ENCODE results near the gene PARD3. TPM values are rescaled to one million over a fixed set of nuclear protein-coding genes. Genes with fewer than 3 reads are reported as not detected.

The PARD3 gene
- total RNA-seq, 2 experiments from 2014 or later, result 3.6 to 4.0 TPM

DNA sequence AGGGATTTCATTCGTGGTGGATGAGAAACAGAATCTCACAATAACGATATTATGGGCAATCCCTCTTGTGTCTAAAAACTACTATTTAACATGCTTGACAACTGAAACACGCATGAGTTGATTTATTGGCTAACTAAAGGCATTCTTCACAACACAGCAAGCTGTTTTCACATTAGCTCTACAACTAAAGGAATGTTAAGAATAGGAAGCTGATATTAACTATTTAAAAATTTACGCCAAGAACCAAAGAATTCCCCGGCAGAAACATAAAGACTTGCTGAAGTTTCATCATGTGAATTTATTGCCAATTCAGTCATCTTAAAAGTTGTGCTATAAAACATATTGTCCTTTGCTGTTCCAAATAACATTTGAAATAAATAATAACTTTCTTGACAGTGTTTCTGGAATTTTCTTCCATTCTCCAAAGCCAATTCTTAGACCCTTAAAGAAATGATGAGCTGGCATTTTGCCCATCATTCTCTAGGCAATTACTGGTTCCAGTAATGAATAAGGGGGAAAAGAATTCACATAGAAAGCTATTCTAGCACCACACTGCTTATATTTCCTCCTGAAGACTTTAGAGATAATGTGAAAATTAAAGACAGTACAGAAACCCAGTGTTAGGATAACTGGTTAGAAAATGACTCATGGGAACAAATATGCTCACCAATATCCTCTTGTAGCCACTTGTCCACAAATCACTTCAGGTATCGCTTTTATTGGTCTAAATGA, 233.1 kb downstream of the PARD3 start:
- H3K27ac Mint-ChIP-seq, result no peak overlapping the region
- H3K27me3 Mint-ChIP-seq (ENCODE audit: low read depth), result peaks cover 2% of the 10 kb centered on the region
- H3K4me3 Mint-ChIP-seq, result no peak overlapping the region
- H3K36me3 Mint-ChIP-seq (ENCODE audit: low read depth), result no peaks in the 10 kb centered on the region
- no peaks in the 10 kb centered on the region for H3K4me1 Mint-ChIP-seq (ENCODE audit: low read depth)
- no peak for DNase-seq
- H3K9me3 Mint-ChIP-seq, result no peaks in the 10 kb centered on the region
- CTCF ChIA-PET, result no interaction called here
- intact Hi-C loops (cut with micrococcal nuclease), result no loop called here

- no peak for DNase-seq
Measured at GRCh38 chr10:34580643-34581042, 234.5 kb downstream of the PARD3 start.

DNA sequence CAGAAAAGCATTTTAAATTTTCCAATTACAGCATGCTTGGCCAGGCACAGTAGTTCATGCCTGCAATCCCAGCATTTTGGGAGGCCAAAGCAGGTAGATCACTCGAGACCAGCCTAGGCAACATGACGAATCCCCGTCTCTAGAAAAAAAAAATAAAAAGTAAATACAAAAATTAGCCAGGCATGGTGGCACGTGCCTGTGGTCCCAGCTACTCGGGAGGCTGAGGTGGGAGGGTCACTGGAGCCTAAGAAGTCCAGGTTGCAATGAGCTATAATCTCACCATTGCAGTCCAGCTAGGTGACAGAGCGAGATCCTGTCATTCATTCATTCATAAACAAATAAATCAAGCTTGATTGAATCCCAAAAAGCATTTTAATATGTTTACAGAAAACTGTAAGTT, 234.9 kb downstream of the PARD3 start:
- no peak overlapping the region for H3K4me3 Mint-ChIP-seq
- H3K4me1 Mint-ChIP-seq (ENCODE audit: low read depth), result no peaks in the 10 kb centered on the region
- peaks cover 2% of the 10 kb centered on the region for H3K27me3 Mint-ChIP-seq (ENCODE audit: low read depth)
- H3K27ac Mint-ChIP-seq, result no peak overlapping the region
- no peak for DNase-seq
- intact Hi-C loops (cut with micrococcal nuclease), result no loop called here
- H3K9me3 Mint-ChIP-seq, result no peaks in the 10 kb centered on the region
- H3K36me3 Mint-ChIP-seq (ENCODE audit: low read depth), result no peaks in the 10 kb centered on the region
- CTCF ChIA-PET, result no interaction called here

More at GRCh38 chr10:34580643-34581042, 234.5 kb downstream of the PARD3 start:
- peaks cover 2% of the 10 kb centered on the region for H3K27me3 Mint-ChIP-seq (ENCODE audit: low read depth)
- no peak overlapping the region for H3K4me3 Mint-ChIP-seq
- intact Hi-C loops (cut with micrococcal nuclease), result no loop called here
- CTCF ChIA-PET, result no interaction called here
- H3K9me3 Mint-ChIP-seq, result no peaks in the 10 kb centered on the region
- no peaks in the 10 kb centered on the region for H3K4me1 Mint-ChIP-seq (ENCODE audit: low read depth)
- no peak overlapping the region for H3K27ac Mint-ChIP-seq
- no peaks in the 10 kb centered on the region for H3K36me3 Mint-ChIP-seq (ENCODE audit: low read depth)

GRCh38 chr10:34578468-34578867, 236.6 kb downstream of the PARD3 start:
- CTCF ChIA-PET, result no interaction called here
- Mint-ChIP-seq H3K4me1 (ENCODE audit: low read depth) (no peaks in the 10 kb centered on the region), H3K9me3 (no peaks in the 10 kb centered on the region), H3K36me3 (ENCODE audit: low read depth) (no peaks in the 10 kb centered on the region), H3K27ac (no peak overlapping the region), H3K4me3 (no peak overlapping the region), H3K27me3 (ENCODE audit: low read depth) (peaks cover 2% of the 10 kb centered on the region)
- intact Hi-C loops (cut with micrococcal nuclease), result no loop called here
- no peak for DNase-seq

DNA sequence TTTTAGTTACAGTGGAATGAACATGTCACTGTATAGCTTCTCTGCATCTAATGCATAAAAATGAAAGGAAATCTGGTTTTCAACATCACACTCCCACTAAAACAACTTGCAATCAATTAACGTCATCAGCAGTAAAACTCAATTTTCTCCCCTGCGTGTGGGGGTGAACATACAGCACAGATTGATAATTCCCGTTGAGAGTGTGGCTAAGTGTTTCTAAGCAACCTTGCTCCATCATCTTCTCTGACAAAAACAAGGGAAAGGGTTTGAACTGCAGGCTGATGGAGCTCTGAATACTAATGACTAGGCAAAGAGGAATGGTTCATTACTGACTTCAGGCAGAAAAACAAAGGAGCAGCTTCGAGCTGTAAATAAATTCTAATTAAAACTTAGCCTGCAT, 238.3 kb downstream of the PARD3 start:
- Mint-ChIP-seq H3K36me3 (ENCODE audit: low read depth) (no peaks in the 10 kb centered on the region), H3K4me1 (ENCODE audit: low read depth) (no peaks in the 10 kb centered on the region), H3K27me3 (ENCODE audit: low read depth) (peaks cover 2% of the 10 kb centered on the region), H3K9me3 (no peaks in the 10 kb centered on the region), H3K27ac (no peak overlapping the region), H3K4me3 (no peak overlapping the region)
- intact Hi-C loops (cut with micrococcal nuclease), result no loop called here
- no peak for DNase-seq
- CTCF ChIA-PET, result no interaction called here

DNA sequence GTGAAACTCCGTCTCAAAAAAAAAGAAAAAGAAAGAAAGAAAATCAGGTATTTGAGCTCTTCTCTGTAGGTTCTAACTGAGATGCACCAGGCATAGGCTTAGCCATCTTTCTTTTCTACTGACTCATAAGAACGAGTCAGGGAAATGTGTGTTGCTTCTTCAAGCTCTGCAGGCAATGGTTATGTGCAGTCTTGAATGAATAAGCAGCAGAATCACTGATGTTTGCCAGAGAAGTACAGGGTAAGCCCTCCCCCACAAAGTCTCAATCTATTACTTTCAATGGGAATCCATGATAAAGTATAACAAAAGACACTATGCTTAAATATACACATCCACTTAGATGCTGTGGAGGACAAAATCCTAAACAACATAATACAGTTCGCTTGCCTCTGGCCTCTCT, 239.2 kb downstream of the PARD3 start:
- no peak overlapping the region for H3K4me3 Mint-ChIP-seq
- intact Hi-C loops (cut with micrococcal nuclease), result no loop called here
- no peak for DNase-seq
- no peaks in the 10 kb centered on the region for H3K36me3 Mint-ChIP-seq (ENCODE audit: low read depth)
- no peak overlapping the region for H3K27ac Mint-ChIP-seq
- no peaks in the 10 kb centered on the region for H3K4me1 Mint-ChIP-seq (ENCODE audit: low read depth)
- H3K9me3 Mint-ChIP-seq, result no peaks in the 10 kb centered on the region
- peaks cover 2% of the 10 kb centered on the region for H3K27me3 Mint-ChIP-seq (ENCODE audit: low read depth)
- CTCF ChIA-PET, result no interaction called here

- H3K4me1 Mint-ChIP-seq (ENCODE audit: low read depth), result no peaks in the 10 kb centered on the region
- CTCF ChIA-PET, result no interaction called here
- intact Hi-C loops (cut with micrococcal nuclease), result no loop called here
Measured at GRCh38 chr10:34574353-34574934, 240.7 kb downstream of the PARD3 start.

DNA sequence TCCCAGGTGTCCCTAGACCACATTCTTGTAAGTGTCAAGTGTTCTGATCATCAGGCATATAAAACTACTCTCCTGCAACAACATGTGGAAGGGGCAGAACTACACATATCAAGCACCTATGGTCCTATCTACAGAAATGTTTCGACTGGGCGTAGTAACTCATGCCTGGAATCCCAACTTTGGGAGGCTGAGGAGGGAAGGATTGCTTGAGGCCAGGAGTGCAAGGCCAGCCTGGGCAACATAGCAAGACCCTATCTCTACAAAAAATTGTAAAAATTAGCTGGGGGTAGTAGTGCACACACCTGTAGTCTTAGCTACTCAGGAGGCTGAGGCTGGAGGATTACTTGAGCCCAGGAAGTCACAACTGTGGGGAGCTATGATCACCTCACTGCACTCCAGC, 244.2 kb downstream of the PARD3 start:
- peaks cover 3% of the 10 kb centered on the region for H3K27me3 Mint-ChIP-seq (ENCODE audit: low read depth)
- no peak overlapping the region for H3K27ac Mint-ChIP-seq
- intact Hi-C loops (cut with micrococcal nuclease), result no loop called here
- DNase-seq, result no peak
- H3K36me3 Mint-ChIP-seq (ENCODE audit: low read depth), result no peaks in the 10 kb centered on the region
- no peak overlapping the region for H3K4me3 Mint-ChIP-seq
- no peaks in the 10 kb centered on the region for H3K4me1 Mint-ChIP-seq (ENCODE audit: low read depth)
- no peaks in the 10 kb centered on the region for H3K9me3 Mint-ChIP-seq
- CTCF ChIA-PET, result no interaction called here

More at GRCh38 chr10:34574353-34574934, 240.7 kb downstream of the PARD3 start:
- Mint-ChIP-seq H3K9me3 (no peaks in the 10 kb centered on the region), H3K27ac (no peak overlapping the region), H3K27me3 (ENCODE audit: low read depth) (no peaks in the 10 kb centered on the region), H3K36me3 (ENCODE audit: low read depth) (no peaks in the 10 kb centered on the region), H3K4me3 (no peak overlapping the region)
- no peak for DNase-seq

GRCh38 chr10:34567659-34568253, 247.3 kb downstream of the PARD3 start:
- H3K27me3 Mint-ChIP-seq (ENCODE audit: low read depth), result peaks cover 3% of the 10 kb centered on the region
- no peaks in the 10 kb centered on the region for H3K4me1 Mint-ChIP-seq (ENCODE audit: low read depth)
- DNase-seq, result no peak
- H3K4me3 Mint-ChIP-seq, result no peak overlapping the region
- no peak overlapping the region for H3K27ac Mint-ChIP-seq
- CTCF ChIA-PET, result no interaction called here
- H3K9me3 Mint-ChIP-seq, result no peaks in the 10 kb centered on the region
- intact Hi-C loops (cut with micrococcal nuclease), result no loop called here
- no peaks in the 10 kb centered on the region for H3K36me3 Mint-ChIP-seq (ENCODE audit: low read depth)

GRCh38 chr10:34565934-34566333, 249.2 kb downstream of the PARD3 start:
- intact Hi-C loops (cut with micrococcal nuclease), result no loop called here
- Mint-ChIP-seq H3K4me3 (no peak overlapping the region), H3K27ac (no peak overlapping the region), H3K9me3 (no peaks in the 10 kb centered on the region), H3K4me1 (ENCODE audit: low read depth) (no peaks in the 10 kb centered on the region), H3K27me3 (ENCODE audit: low read depth) (peaks cover 3% of the 10 kb centered on the region), H3K36me3 (ENCODE audit: low read depth) (no peaks in the 10 kb centered on the region)
- CTCF ChIA-PET, result no interaction called here
- DNase-seq, result no peak

DNA sequence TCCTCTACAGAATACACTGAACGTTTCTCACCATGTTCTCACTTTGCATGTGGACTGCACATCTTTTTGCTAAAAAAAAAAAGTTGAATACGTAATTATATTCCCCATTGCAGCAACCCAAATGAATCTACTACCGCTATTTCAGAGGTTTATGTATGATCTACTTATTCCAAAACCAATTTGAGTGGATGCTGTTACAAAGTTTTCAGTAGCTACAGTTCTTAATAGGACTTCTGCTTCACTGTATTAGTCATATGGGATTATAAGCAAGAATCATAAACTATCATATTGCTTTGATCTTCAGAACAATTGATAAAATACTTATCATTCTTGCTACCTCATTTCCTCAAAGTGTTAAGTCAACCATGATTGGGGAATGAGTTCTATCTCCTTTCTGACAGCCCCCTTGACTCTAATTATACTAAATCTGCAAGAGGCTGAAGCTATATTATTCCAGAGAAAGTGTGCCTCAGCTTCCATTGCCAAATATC, 257.0 kb downstream of the PARD3 start:
- Mint-ChIP-seq H3K4me3 (no peak overlapping the region), H3K36me3 (ENCODE audit: low read depth) (no peaks in the 10 kb centered on the region), H3K27ac (no peak overlapping the region), H3K27me3 (ENCODE audit: low read depth) (no peaks in the 10 kb centered on the region), H3K9me3 (no peaks in the 10 kb centered on the region), H3K4me1 (ENCODE audit: low read depth) (no peaks in the 10 kb centered on the region)
- CTCF ChIA-PET, result no interaction called here
- DNase-seq, result no peak
- intact Hi-C loops (cut with micrococcal nuclease), result no loop called here

- Mint-ChIP-seq H3K4me3 (no peak overlapping the region), H3K36me3 (ENCODE audit: low read depth) (no peaks in the 10 kb centered on the region), H3K4me1 (ENCODE audit: low read depth) (no peaks in the 10 kb centered on the region), H3K9me3 (no peaks in the 10 kb centered on the region), H3K27ac (no peak overlapping the region), H3K27me3 (ENCODE audit: low read depth) (no peaks in the 10 kb centered on the region)
- DNase-seq, result no peak
- CTCF ChIA-PET, result interaction anchor here (0.5 to 0.7 kb wide), 2 partner anchors 360 to 515 kb away, joined by 5 read pairs; no protein-coding TSS in a partner anchor
- intact Hi-C loops (cut with micrococcal nuclease), result no loop called here
Measured at GRCh38 chr10:34557173-34557572, 257.9 kb downstream of the PARD3 start.

DNA sequence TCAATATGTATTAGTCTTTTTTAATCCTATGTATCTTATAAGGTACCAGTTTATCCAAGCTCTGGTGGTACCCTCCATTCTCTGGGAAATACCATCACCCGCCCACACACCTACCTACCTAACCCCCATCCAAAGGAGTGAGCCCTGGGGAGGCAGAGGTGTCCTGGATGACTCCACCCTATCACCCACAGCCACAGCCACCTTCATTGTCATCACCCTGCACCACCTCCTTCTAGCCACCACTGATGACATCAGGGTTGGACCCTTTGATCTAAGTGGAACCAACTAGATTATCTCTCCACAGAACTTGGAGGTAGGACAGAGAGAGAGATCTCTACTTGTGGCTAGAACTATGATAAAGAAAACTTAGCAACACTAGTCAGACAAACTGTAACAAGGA, 259.4 kb downstream of the PARD3 start:
- no peak overlapping the region for H3K4me3 Mint-ChIP-seq
- CTCF ChIA-PET, result no interaction called here
- intact Hi-C loops (cut with micrococcal nuclease), result no loop called here
- no peaks in the 10 kb centered on the region for H3K36me3 Mint-ChIP-seq (ENCODE audit: low read depth)
- no peaks in the 10 kb centered on the region for H3K4me1 Mint-ChIP-seq (ENCODE audit: low read depth)
- H3K27me3 Mint-ChIP-seq (ENCODE audit: low read depth), result no peaks in the 10 kb centered on the region
- H3K27ac Mint-ChIP-seq, result no peak overlapping the region
- H3K9me3 Mint-ChIP-seq, result no peaks in the 10 kb centered on the region
- DNase-seq, result peak; percentile 5

Data from activated naive CD4-positive, alpha-beta T cell treated with anti-CD3 and anti-CD28 coated beads for 36 hours (primary cell).